H54 (cell line): Measurements from ENCODE around the gene KCNQ1.

ENCODE experiments used
- DNase-seq: peaks from one replicate; pipeline ENCODE4 v3.0.0; 2011; ENCODE audit warnings: low spot score, mixed read lengths; ENCODE audit not compliant: insufficient read length
- FAIRE-seq: peaks from 3 replicates; lab custom pipeline; 2011; peaks lifted over from hg19 to GRCh38; lab: Jason Lieb, UNC
- POLR2A ChIP-seq: IDR thresholded peaks from 2 replicates; pipeline ENCODE4 v1.6.1; 2011; ENCODE audit warnings: low read depth, mild to moderate bottlenecking, low read length

Gene KCNQ1

GRCh38 chr11:2741377-2742131 is 296.7 kb downstream of the KCNQ1 start:
- TF ChIP-seq POLR2A: no peak
- DNase-seq (peak; percentile 91), FAIRE-seq (no peak)

DNA sequence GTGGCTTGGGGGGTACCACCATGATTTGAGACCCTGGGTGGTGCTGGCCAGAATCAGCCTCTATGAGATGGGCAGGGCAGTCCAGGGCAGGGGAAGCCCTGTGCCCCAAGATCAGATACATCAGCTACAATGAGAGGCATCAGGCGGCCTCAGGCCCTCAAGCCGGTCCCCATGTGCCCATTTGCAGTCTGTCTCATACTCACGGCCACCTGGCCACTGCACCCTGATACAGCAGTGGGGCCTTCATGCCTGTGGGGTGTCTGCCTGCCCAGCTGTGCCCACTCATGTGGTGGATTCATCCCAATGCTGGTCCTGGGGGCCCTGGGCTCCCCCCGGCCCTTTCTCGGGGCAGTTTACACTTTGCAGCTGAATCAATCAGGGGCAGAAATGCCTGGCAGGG is 297.4 kb downstream of the KCNQ1 start:
- DNase-seq (no peak), FAIRE-seq (no peak)
- TF ChIP-seq POLR2A: no peak

GRCh38 chr11:2742611-2743426 is 298.0 kb downstream of the KCNQ1 start:
- TF ChIP-seq POLR2A: no peak
- FAIRE-seq (no peak), DNase-seq (no peak)

- no peak for FAIRE-seq
- no peak for TF ChIP-seq POLR2A
Measured at GRCh38 chr11:2743427-2744110, 298.8 kb downstream of the KCNQ1 start.

GRCh38 chr11:2744166-2744565 is 299.4 kb downstream of the KCNQ1 start:
- no peak for TF ChIP-seq POLR2A
- DNase-seq (no peak), FAIRE-seq (no peak)

More at GRCh38 chr11:2743427-2744110, 298.8 kb downstream of the KCNQ1 start:
- no peak for DNase-seq

GRCh38 chr11:2745511-2745910 is 300.7 kb downstream of the KCNQ1 start:
- TF ChIP-seq POLR2A: no peak
- FAIRE-seq (no peak), DNase-seq (no peak)

GRCh38 chr11:2746401-2747247 is 301.8 kb downstream of the KCNQ1 start:
- no peak for TF ChIP-seq POLR2A
- no peak for FAIRE-seq
- DNase-seq: no peak

DNA sequence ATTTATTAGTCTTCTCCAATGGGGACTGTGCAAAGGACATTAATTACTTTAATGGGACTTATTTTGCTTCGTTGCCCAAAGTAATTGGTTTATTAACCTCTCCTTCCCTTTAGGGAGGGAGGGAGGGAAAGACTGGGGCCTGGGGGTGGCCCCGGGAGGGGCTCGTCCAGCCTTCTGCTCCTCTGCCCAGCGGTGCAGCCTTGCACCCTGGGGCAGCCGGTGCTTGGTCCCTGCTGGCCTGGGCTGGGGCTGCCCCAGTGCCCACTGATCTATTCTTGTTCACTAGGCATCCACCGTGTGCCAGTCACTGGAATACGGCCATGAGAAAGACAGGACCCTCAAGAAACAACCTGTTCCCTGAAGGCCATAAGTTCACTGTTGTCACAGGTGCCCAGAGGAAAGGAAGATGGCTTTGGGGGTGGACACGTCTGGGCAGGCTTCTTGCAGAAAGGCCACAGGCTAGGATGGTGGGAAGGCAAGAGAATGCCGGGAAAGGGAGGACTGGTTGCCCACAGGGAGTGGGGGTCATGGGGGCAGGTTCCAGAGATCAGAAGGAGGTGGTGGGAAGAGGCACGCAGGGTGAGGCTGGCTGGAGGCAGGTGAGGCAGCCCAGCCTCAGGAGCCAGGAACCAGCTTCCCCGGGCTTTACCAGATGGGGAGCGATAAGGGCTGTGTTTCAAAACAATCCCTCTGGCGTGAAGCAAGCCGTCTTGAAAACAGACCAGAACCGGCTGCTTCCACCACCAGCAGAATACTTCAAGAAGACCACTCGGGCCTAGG is 302.6 kb downstream of the KCNQ1 start:
- DNase-seq (no peak), FAIRE-seq (no peak)
- TF ChIP-seq POLR2A: no peak

DNA sequence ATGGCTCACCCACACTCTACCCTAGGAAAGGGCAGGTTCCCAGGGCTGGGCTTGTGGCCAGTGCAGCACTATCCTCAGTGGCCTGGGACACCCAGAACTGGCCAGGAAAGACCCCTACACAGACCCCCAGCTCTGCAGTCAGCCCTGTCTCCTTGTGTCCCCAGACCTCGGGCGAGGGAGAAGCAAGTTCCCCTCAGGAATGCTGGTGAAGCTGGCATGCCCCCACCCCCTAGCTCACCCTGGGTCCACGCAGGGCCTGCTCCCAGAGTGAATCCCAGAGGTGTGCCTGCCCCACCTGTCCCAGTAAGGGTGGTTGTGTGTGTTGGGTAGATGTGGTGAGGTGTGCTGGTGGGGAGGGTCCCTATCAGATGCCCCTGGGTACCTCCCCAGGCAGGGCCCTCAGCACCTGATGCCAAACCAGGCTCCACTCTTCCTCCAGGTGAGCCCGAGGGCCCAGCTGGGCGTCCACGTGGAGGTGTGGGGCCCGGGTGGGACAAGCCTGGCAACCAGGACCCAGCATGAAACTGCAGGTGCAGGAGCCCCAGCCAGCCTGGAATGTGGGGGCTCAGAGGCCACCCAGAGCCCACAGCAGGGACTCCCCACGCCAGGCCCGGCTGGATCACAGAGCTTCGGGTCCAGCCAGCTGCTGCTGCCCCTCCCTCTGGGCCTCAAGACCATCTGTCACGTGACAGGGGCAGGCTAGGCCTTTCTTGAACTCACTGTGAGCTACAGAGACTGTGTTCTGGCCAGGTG is 303.4 kb downstream of the KCNQ1 start:
- DNase-seq (no peak), FAIRE-seq (no peak)
- TF ChIP-seq POLR2A: no peak

DNA sequence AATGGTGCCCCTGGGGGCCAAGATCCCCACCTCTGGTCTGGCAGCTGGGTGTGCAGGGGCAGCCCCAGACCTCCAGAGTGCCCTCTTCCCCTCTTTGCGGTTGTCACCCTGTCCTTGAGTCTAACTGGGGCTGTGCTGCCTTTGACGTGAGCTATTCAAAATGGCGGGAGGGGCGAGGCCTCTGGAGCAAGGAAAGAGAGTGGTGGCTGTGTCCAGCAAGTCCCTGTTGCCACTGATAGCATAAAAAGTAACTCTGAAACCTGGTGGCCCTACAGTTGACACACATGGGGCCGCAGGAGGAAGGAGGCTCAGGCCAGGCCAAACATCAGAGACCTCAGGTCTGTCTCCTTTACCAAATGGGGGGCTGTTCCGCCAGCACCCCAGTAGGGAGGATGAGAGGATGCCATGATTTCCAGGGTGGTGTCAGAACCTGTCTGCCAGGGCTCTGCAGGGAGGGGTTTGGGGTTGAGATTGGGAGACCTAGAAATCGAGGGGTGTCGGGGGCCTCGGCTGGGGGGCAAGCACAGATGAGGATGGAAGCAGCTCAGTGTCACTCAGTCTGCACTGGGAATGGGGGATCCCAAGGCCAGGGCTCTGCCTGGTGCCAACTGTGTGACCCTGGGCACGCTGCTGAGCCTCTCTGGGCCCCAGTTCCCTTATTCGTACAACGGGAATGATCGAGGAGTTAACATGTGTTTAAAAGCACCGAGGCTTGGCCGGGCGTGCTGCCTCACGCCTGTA is 304.2 kb downstream of the KCNQ1 start:
- no peak for TF ChIP-seq POLR2A
- no peak for FAIRE-seq
- DNase-seq: no peak

- no peak for DNase-seq
- no peak for TF ChIP-seq POLR2A
- no peak for FAIRE-seq
Measured at GRCh38 chr11:2750101-2750681, 305.4 kb downstream of the KCNQ1 start.
